AG10803 (cell line): ENCODE results near the gene SH3PXD2A.

Experiments used
- DNase-seq: peaks from one replicate; pipeline ENCODE4 v3.0.0; 2010; ENCODE audit warnings: low read depth
- H3K4me3 ChIP-seq: 2 replicates; pipeline ENCODE4 v1.5.1; 2011; ENCODE audit warnings: mild to moderate bottlenecking, low read length, control low read depth
- CTCF ChIP-seq: conservative IDR thresholded peaks from 2 replicates; pipeline ENCODE4 v1.5.1; 2011; ENCODE audit warnings: mild to moderate bottlenecking, low read length, control low read depth, inconsistent platforms

The SH3PXD2A gene

GRCh38 chr10:103582331-103583123 lies 272.8 kb downstream of the SH3PXD2A start:
- TF ChIP-seq CTCF: no peak
- H3K4me3 ChIP-seq: no peak overlapping the region
- no peak for DNase-seq

- no peak overlapping the region for H3K4me3 ChIP-seq
- DNase-seq: no peak
- no peak for TF ChIP-seq CTCF
These were observed 273.9 kb downstream of the SH3PXD2A start for GRCh38 chr10:103581499-103581898.

GRCh38 chr10:103580430-103580829 lies 274.9 kb downstream of the SH3PXD2A start:
- H3K4me3 ChIP-seq: no peak overlapping the region
- no peak for DNase-seq
- TF ChIP-seq CTCF: no peak

- H3K4me3 ChIP-seq: no peak overlapping the region
- no peak for TF ChIP-seq CTCF
- DNase-seq: no peak
These were observed 275.4 kb downstream of the SH3PXD2A start for GRCh38 chr10:103580011-103580410.

- no peak for TF ChIP-seq CTCF
These were observed 276.5 kb downstream of the SH3PXD2A start for GRCh38 chr10:103578782-103579382.

GRCh38 chr10:103576862-103577261 lies 278.5 kb downstream of the SH3PXD2A start:
- no peak overlapping the region for H3K4me3 ChIP-seq
- TF ChIP-seq CTCF: no peak
- no peak for DNase-seq

More at GRCh38 chr10:103578782-103579382, 276.5 kb downstream of the SH3PXD2A start:
- H3K4me3 ChIP-seq: no peak overlapping the region
- no peak for DNase-seq

- no peak for TF ChIP-seq CTCF
- DNase-seq: no peak
- H3K4me3 ChIP-seq: no peak overlapping the region
These were observed 279.3 kb downstream of the SH3PXD2A start for GRCh38 chr10:103576076-103576471.
